ENCODE results near the gene SMOC1. TPM values are rescaled to one million over a fixed set of nuclear protein-coding genes. Genes with fewer than 3 reads are reported as not detected.

The SMOC1 gene
- total RNA-seq, 4 donors from 2014 or later: 0.72 to 3.1 (median 1.6) TPM

- Histone ChIP-seq H3K4me1 (no peaks in the 10 kb centered on the region), H3K9me3 (no peaks in the 10 kb centered on the region), H3K4me3 (no peak overlapping the region), H3K27ac (no peak overlapping the region), H3K27me3 (no peaks in the 10 kb centered on the region), H3K36me3 (no peaks in the 10 kb centered on the region)
- DNase-seq (ENCODE audit: low spot score in 2 of 2): no peak
- WGBS: 83% methylated on average over 5 of the region's 5 CpGs
- TF ChIP-seq, protein P1, sequence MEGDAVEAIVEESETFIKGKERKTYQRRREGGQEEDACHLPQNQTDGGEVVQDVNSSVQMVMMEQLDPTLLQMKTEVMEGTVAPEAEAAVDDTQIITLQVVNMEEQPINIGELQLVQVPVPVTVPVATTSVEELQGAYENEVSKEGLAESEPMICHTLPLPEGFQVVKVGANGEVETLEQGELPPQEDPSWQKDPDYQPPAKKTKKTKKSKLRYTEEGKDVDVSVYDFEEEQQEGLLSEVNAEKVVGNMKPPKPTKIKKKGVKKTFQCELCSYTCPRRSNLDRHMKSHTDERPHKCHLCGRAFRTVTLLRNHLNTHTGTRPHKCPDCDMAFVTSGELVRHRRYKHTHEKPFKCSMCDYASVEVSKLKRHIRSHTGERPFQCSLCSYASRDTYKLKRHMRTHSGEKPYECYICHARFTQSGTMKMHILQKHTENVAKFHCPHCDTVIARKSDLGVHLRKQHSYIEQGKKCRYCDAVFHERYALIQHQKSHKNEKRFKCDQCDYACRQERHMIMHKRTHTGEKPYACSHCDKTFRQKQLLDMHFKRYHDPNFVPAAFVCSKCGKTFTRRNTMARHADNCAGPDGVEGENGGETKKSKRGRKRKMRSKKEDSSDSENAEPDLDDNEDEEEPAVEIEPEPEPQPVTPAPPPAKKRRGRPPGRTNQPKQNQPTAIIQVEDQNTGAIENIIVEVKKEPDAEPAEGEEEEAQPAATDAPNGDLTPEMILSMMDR (IDR thresholded peaks at IDR 0.05): no peak
- no peak for TF ChIP-seq EP300 (IDR thresholded peaks at IDR 0.05)
- no peak for TF ChIP-seq POLR2A (IDR thresholded peaks at IDR 0.05)
- TF ChIP-seq POLR2AphosphoS5 (IDR thresholded peaks at IDR 0.05): no peak
Observed at GRCh38 chr14:70067810-70068209, 188.6 kb downstream of the SMOC1 start.

DNA sequence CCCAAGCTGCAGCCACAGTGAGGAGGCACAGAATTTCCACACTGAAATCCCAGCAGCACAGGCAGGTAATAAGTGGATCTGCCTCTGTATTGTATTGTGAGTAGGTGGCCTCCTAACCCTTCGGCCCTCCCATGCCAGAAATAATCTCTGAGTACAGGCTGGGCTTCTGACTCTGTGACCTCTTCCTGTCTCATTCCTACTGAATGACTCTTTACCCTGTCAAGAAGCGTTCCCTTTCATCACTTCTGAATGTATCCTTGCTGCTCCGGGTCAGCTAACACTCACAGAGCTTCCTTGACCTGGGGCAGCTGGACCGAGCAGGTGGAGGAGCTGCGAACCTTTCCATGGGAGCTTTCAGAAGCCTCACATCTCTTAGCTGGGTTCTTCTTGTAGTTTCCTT, 190.0 kb downstream of the SMOC1 start:
- Histone ChIP-seq H3K36me3 (no peaks in the 10 kb centered on the region), H3K9me3 (no peaks in the 10 kb centered on the region), H3K27ac (no peak overlapping the region), H3K4me3 (no peak overlapping the region), H3K4me1 (no peaks in the 10 kb centered on the region), H3K27me3 (no peaks in the 10 kb centered on the region)
- DNase-seq (ENCODE audit: low spot score in 2 of 2): no peak
- TF ChIP-seq POLR2AphosphoS5 (IDR thresholded peaks at IDR 0.05) (no peak), EP300 (IDR thresholded peaks at IDR 0.05) (no peak), POLR2A (IDR thresholded peaks at IDR 0.05) (no peak)
- TF ChIP-seq, protein P1 (IDR thresholded peaks at IDR 0.05): no peak
- 64% methylated on average over 5 of the region's 5 CpGs for WGBS

DNA sequence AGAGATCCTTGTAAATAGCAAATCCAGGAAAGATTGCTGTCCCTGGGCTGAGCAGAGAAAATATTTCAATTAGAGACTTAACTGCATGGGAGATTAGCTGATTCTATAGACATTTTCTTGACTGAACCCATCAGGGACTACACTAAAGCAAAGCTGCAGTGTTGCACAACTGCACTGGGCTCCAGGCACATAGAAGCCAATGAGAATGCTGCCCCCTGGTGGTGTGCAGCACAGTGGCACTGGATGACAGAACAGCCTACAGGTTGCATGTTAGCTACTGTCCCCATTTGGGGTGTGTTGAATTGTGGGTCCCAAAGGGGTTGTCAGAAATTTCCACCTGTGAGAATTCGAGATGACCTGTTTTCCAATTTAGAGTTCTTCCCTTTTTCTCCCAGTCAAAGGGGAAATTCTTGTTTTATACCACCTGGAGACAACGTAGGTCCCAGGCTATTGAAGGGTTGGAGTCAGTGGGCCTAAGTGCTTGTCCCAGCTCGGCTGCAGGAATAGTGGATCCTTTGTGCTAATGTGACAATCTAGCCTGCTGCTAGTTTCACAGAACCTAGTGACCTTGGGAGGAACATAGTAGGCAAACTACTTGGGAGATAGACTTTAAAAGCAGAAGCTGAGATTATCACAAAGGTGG, 194.8 kb downstream of the SMOC1 start:
- TF ChIP-seq POLR2A (IDR thresholded peaks at IDR 0.05): no peak
- TF ChIP-seq, protein P1 (IDR thresholded peaks at IDR 0.05): peak; percentile 40 to 54
- Histone ChIP-seq H3K27me3 (no peaks in the 10 kb centered on the region), H3K27ac (no peak overlapping the region), H3K9me3 (no peaks in the 10 kb centered on the region), H3K4me1 (no peaks in the 10 kb centered on the region), H3K36me3 (no peaks in the 10 kb centered on the region), H3K4me3 (no peak overlapping the region)
- 51% methylated on average over 3 of the region's 3 CpGs for WGBS
- no peak for DNase-seq (ENCODE audit: low spot score in 2 of 2)

GRCh38 chr14:70077005-70077404, 197.8 kb downstream of the SMOC1 start:
- Histone ChIP-seq H3K27me3 (peaks cover 4% of the 10 kb centered on the region), H3K4me3 (no peak overlapping the region), H3K36me3 (no peaks in the 10 kb centered on the region), H3K4me1 (no peaks in the 10 kb centered on the region), H3K27ac (no peak overlapping the region), H3K9me3 (no peaks in the 10 kb centered on the region)
- WGBS: 80% methylated on average over 3 of the region's 3 CpGs
- DNase-seq (ENCODE audit: low spot score in 2 of 2): no peak
- no peak for TF ChIP-seq POLR2A (IDR thresholded peaks at IDR 0.05)
- no peak for TF ChIP-seq POLR2AphosphoS5 (IDR thresholded peaks at IDR 0.05)
- no peak for TF ChIP-seq EP300 (IDR thresholded peaks at IDR 0.05)

GRCh38 chr14:70077720-70078119, 198.5 kb downstream of the SMOC1 start:
- H3K4me1 ChIP-seq: no peaks in the 10 kb centered on the region
- TF ChIP-seq POLR2AphosphoS5 (IDR thresholded peaks at IDR 0.05): no peak
- TF ChIP-seq, protein P1 (IDR thresholded peaks at IDR 0.05): no peak
- TF ChIP-seq EP300 (IDR thresholded peaks at IDR 0.05): no peak
- TF ChIP-seq POLR2A (IDR thresholded peaks at IDR 0.05): no peak
- H3K27ac ChIP-seq: no peak overlapping the region
- 69% methylated on average over 2 of the region's 2 CpGs for WGBS
- no peak for DNase-seq (ENCODE audit: low spot score in 2 of 2)
- peaks cover 4% of the 10 kb centered on the region for H3K27me3 ChIP-seq
- no peaks in the 10 kb centered on the region for H3K9me3 ChIP-seq
- H3K36me3 ChIP-seq: no peaks in the 10 kb centered on the region
- H3K4me3 ChIP-seq: no peak overlapping the region

DNA sequence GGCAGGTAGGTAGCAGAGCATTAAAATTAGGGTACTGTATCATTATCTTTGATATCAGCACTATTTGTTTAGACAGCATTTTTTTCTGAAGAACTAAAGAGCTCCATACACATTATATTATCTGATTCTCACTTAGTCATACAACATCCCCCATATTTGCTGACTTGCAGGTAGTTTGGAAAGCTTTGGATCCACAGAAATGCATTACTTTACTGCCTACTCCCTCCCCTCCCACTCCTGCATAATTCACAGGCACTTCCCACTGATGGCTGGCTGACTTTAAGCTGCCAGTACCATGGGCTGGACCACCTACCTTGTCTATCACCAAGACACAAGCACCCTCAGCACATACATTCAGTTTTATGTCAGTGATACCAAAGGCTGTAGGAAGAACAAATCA, 199.1 kb downstream of the SMOC1 start:
- no peak for DNase-seq (ENCODE audit: low spot score in 2 of 2)
- H3K4me1 ChIP-seq: no peaks in the 10 kb centered on the region
- no peaks in the 10 kb centered on the region for H3K9me3 ChIP-seq
- TF ChIP-seq POLR2A (IDR thresholded peaks at IDR 0.05) (no peak), POLR2AphosphoS5 (IDR thresholded peaks at IDR 0.05) (no peak), EP300 (IDR thresholded peaks at IDR 0.05) (no peak)
- TF ChIP-seq, protein P1 (IDR thresholded peaks at IDR 0.05): no peak
- no peak overlapping the region for H3K4me3 ChIP-seq
- H3K27me3 ChIP-seq: peaks cover 4% of the 10 kb centered on the region
- no peak overlapping the region for H3K27ac ChIP-seq
- no peaks in the 10 kb centered on the region for H3K36me3 ChIP-seq

All from suprapubic skin (tissue), 4 donors.